ENCODE data around the gene PSG3. TPM values are rescaled to one million over a fixed set of nuclear protein-coding genes. Genes with fewer than 3 reads are reported as not detected.
A peak's percentile ranks its signal among the peaks of the same experiment; 100 is the strongest.
"Not testable (repeated sequence)": the region's sequence is repeated elsewhere in the genome, so short reads cannot be mapped to it uniquely, and the experiment has no call there.

Gene PSG3
- 0.99 TPM in 1 of 3 replicates, not detected in the others for total RNA-seq
- long read RNA-seq = 0 reads

- H3K27ac Mint-ChIP-seq (ENCODE audit: unreplicated experiment); H3K4me1 Mint-ChIP-seq (ENCODE audit: low read depth); DNase-seq (ENCODE audit: low spot score); H3K27me3 Mint-ChIP-seq (ENCODE audit: low read depth); H3K4me3 Mint-ChIP-seq (ENCODE audit: unreplicated experiment); H3K36me3 Mint-ChIP-seq (ENCODE audit: low read depth): not testable (repeated sequence)
- H3K9me3 Mint-ChIP-seq (ENCODE audit: low read depth) = peaks cover 36% of the 10 kb centered on the region
Measured at GRCh38 chr19:42740381-42740780, at the start of gene PSG3. PSG3 (minus strand) TSS chr19:42740481; CDS start chr19:42740384, 97 bp downstream.

DNA sequence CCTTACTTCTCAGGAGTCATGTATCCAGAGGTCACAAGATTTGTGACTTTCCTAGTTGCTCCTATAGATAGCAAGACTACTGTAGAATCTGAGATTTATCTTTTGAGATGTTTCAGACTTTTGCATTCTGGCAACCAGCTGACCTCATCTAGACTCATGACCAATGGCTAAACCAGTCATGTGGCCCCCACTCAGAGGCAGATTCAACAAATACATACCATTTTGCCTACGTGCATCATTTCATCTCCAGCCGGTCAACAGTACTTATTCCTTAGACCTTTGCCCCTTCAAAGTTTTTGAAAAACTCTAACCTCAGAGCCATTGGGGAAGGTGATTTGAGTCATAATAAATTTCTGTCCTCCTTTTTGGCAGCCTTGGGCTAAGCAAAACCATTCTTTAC, 48.5 kb upstream of the PSG3 start:
- H3K27me3 Mint-ChIP-seq (ENCODE audit: low read depth); H3K4me3 Mint-ChIP-seq (ENCODE audit: unreplicated experiment); H3K36me3 Mint-ChIP-seq (ENCODE audit: low read depth); H3K4me1 Mint-ChIP-seq (ENCODE audit: low read depth); H3K27ac Mint-ChIP-seq (ENCODE audit: unreplicated experiment); DNase-seq (ENCODE audit: low spot score): not testable (repeated sequence)
- H3K9me3 Mint-ChIP-seq (ENCODE audit: low read depth) = peaks cover 25% of the 10 kb centered on the region

DNA sequence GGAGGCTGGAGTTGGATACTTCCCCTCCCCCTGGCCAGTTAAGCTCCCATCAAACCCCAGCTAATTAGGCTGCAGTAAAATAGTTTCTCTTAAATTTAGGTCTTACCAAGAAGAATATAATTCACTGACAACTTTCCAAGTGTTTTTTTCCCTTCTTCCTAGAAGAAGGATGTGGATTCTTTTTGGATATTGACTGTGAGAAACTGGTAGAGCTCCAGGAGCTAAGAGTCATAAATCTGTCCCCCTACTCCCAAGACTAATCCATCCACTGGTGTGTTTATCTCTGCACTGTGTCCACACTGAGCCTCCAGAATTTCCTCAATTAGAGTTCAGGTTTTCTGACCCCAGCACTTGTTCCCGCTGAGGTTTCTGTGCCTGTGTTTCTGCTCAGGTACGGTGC, 47.5 kb upstream of the PSG3 start:
- H3K36me3 Mint-ChIP-seq (ENCODE audit: low read depth); DNase-seq (ENCODE audit: low spot score); H3K27me3 Mint-ChIP-seq (ENCODE audit: low read depth); H3K4me1 Mint-ChIP-seq (ENCODE audit: low read depth); H3K27ac Mint-ChIP-seq (ENCODE audit: unreplicated experiment); H3K4me3 Mint-ChIP-seq (ENCODE audit: unreplicated experiment): not testable (repeated sequence)
- peaks cover 16% of the 10 kb centered on the region for H3K9me3 Mint-ChIP-seq (ENCODE audit: low read depth)

GRCh38 chr19:42776750-42777612, 36.7 kb upstream of the PSG3 start:
- not testable (repeated sequence) for H3K36me3 Mint-ChIP-seq (ENCODE audit: low read depth); H3K27me3 Mint-ChIP-seq (ENCODE audit: low read depth); H3K4me1 Mint-ChIP-seq (ENCODE audit: low read depth); DNase-seq (ENCODE audit: low spot score); H3K4me3 Mint-ChIP-seq (ENCODE audit: unreplicated experiment)
- Mint-ChIP-seq H3K9me3 (ENCODE audit: low read depth) (peaks cover 37% of the 10 kb centered on the region), H3K27ac (ENCODE audit: unreplicated experiment) (peak overlapping the region; percentile 47)
- TF ChIP-seq, protein P1, sequence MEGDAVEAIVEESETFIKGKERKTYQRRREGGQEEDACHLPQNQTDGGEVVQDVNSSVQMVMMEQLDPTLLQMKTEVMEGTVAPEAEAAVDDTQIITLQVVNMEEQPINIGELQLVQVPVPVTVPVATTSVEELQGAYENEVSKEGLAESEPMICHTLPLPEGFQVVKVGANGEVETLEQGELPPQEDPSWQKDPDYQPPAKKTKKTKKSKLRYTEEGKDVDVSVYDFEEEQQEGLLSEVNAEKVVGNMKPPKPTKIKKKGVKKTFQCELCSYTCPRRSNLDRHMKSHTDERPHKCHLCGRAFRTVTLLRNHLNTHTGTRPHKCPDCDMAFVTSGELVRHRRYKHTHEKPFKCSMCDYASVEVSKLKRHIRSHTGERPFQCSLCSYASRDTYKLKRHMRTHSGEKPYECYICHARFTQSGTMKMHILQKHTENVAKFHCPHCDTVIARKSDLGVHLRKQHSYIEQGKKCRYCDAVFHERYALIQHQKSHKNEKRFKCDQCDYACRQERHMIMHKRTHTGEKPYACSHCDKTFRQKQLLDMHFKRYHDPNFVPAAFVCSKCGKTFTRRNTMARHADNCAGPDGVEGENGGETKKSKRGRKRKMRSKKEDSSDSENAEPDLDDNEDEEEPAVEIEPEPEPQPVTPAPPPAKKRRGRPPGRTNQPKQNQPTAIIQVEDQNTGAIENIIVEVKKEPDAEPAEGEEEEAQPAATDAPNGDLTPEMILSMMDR (IDR thresholded peaks at IDR 0.05) = peak; percentile 68

- H3K4me3 Mint-ChIP-seq (ENCODE audit: unreplicated experiment); H3K27ac Mint-ChIP-seq (ENCODE audit: unreplicated experiment); H3K27me3 Mint-ChIP-seq (ENCODE audit: low read depth); DNase-seq (ENCODE audit: low spot score); H3K36me3 Mint-ChIP-seq (ENCODE audit: low read depth); H3K4me1 Mint-ChIP-seq (ENCODE audit: low read depth): not testable (repeated sequence)
- peaks cover 35% of the 10 kb centered on the region for H3K9me3 Mint-ChIP-seq (ENCODE audit: low read depth)
Measured at GRCh38 chr19:42774510-42775158, 34.4 kb upstream of the PSG3 start.

GRCh38 chr19:42767319-42767718, 27.0 kb upstream of the PSG3 start:
- not testable (repeated sequence) for DNase-seq (ENCODE audit: low spot score); H3K36me3 Mint-ChIP-seq (ENCODE audit: low read depth); H3K4me1 Mint-ChIP-seq (ENCODE audit: low read depth); H3K27ac Mint-ChIP-seq (ENCODE audit: unreplicated experiment); H3K27me3 Mint-ChIP-seq (ENCODE audit: low read depth); H3K4me3 Mint-ChIP-seq (ENCODE audit: unreplicated experiment)
- TF ChIP-seq, protein P1 (IDR thresholded peaks at IDR 0.05) = peak; percentile 23
- peaks cover 40% of the 10 kb centered on the region for H3K9me3 Mint-ChIP-seq (ENCODE audit: low read depth)

- H3K36me3 Mint-ChIP-seq (ENCODE audit: low read depth); H3K4me1 Mint-ChIP-seq (ENCODE audit: low read depth); DNase-seq (ENCODE audit: low spot score); H3K27ac Mint-ChIP-seq (ENCODE audit: unreplicated experiment); H3K27me3 Mint-ChIP-seq (ENCODE audit: low read depth); H3K4me3 Mint-ChIP-seq (ENCODE audit: unreplicated experiment): not testable (repeated sequence)
- H3K9me3 Mint-ChIP-seq (ENCODE audit: low read depth) = peaks cover 36% of the 10 kb centered on the region
Measured at GRCh38 chr19:42766871-42767270, 26.6 kb upstream of the PSG3 start.
